HUES6 (cell line): ENCODE measurements around the gene SPAG16.

Experiments
- H3K27ac ChIP-seq: 2 replicates; pipeline ENCODE4 v1.7.0; 2013; ENCODE audit warnings: low read depth, mild to moderate bottlenecking, low read length, inconsistent platforms
- H3K27me3 ChIP-seq: 2 replicates; pipeline ENCODE4 v1.6.1; 2013; ENCODE audit warnings: low read length; ENCODE audit not compliant: control insufficient read depth, insufficient read depth
- H3K36me3 ChIP-seq: 2 replicates; pipeline ENCODE4 v1.6.1; 2013; ENCODE audit warnings: low read length; ENCODE audit not compliant: control insufficient read depth, insufficient read depth
- H3K4me1 ChIP-seq: 2 replicates; pipeline ENCODE4 v1.6.1; 2013; ENCODE audit warnings: low read length; ENCODE audit not compliant: control insufficient read depth, insufficient read depth
- H3K4me3 ChIP-seq: 2 replicates; pipeline ENCODE4 v1.5.1; 2013; ENCODE audit warnings: low read depth, low read length
- H3K9ac ChIP-seq: one replicate; pipeline ENCODE4 v1.6.1; 2013; ENCODE audit warnings: mild to moderate bottlenecking, low read length
- H3K9me3 ChIP-seq: 2 replicates; pipeline ENCODE4 v1.6.1; 2013; ENCODE audit warnings: low read depth, low read length; ENCODE audit not compliant: control insufficient read depth, insufficient read depth

Gene SPAG16

GRCh38 chr2:214242797-214243196, 958.5 kb downstream of the SPAG16 start:
- no peaks in the 10 kb centered on the region for H3K27me3 ChIP-seq
- no peaks in the 10 kb centered on the region for H3K9me3 ChIP-seq
- no peak overlapping the region for H3K4me3 ChIP-seq
- 0 out of 2 replicates have a peak, but pooled peaks cover 3% of the 10 kb centered on the region for H3K4me1 ChIP-seq
- no peaks in the 10 kb centered on the region for H3K36me3 ChIP-seq
- no peak overlapping the region for H3K9ac ChIP-seq
- H3K27ac ChIP-seq: no peak overlapping the region

- H3K36me3 ChIP-seq: no peaks in the 10 kb centered on the region
- H3K4me3 ChIP-seq: no peak overlapping the region
- H3K27me3 ChIP-seq: no peaks in the 10 kb centered on the region
- H3K9me3 ChIP-seq: no peaks in the 10 kb centered on the region
- H3K9ac ChIP-seq: no peak overlapping the region
- H3K4me1 ChIP-seq: 0 out of 2 replicates have a peak, but pooled peaks cover 3% of the 10 kb centered on the region
- H3K27ac ChIP-seq: no peak overlapping the region
Measured at GRCh38 chr2:214244847-214245246, 960.6 kb downstream of the SPAG16 start.

DNA sequence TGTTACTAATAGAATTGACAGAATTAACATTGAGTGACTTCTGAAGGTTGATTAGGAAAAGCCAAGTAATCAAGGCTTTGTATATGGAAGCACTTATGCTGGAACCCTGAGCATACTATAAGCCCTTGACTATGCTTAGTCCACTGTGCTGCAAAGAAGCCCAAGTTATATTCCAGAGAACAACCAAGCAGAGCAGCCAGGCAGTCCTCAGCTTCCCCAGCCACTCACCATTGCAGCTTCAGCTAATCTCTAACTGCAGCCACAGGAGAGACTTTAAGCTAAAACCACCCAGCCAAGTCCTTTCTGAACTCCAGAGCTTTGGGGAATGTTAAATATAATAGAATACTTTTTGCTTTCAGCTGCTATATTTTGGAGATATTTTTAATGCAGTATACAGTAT, 962.2 kb downstream of the SPAG16 start:
- Histone ChIP-seq H3K9ac (no peak overlapping the region), H3K27me3 (no peaks in the 10 kb centered on the region), H3K27ac (no peak overlapping the region), H3K36me3 (no peaks in the 10 kb centered on the region), H3K9me3 (no peaks in the 10 kb centered on the region), H3K4me3 (no peak overlapping the region), H3K4me1 (0 out of 2 replicates have a peak, but pooled peaks cover 3% of the 10 kb centered on the region)

GRCh38 chr2:214247531-214247930, 963.3 kb downstream of the SPAG16 start:
- H3K27ac ChIP-seq: no peak overlapping the region
- H3K27me3 ChIP-seq: no peaks in the 10 kb centered on the region
- H3K9ac ChIP-seq: no peak overlapping the region
- H3K4me1 ChIP-seq: 0 out of 2 replicates have a peak, but pooled peaks cover 3% of the 10 kb centered on the region
- H3K36me3 ChIP-seq: no peaks in the 10 kb centered on the region
- H3K4me3 ChIP-seq: no peak overlapping the region
- no peaks in the 10 kb centered on the region for H3K9me3 ChIP-seq

DNA sequence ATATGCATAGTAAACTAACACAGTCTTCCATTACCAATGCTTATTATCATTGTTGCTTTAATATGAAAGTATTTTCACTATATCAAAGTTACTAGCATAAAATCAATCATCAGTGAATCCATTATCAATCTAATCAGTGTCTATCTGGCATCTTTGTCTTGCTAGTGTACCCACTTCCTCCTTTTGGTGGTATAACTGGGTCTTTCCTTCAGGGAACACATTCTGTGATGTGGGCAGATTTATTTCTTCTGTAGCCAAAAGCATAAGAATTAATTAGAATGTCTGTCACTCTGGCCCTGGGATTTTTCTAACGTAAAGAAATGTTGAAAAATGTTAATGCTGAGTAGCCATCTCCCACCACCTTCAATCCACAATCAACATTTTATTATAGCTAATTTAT, 970.8 kb downstream of the SPAG16 start:
- H3K4me3 ChIP-seq: no peak overlapping the region
- H3K27ac ChIP-seq: no peak overlapping the region
- H3K9me3 ChIP-seq: no peaks in the 10 kb centered on the region
- no peak overlapping the region for H3K9ac ChIP-seq
- no peaks in the 10 kb centered on the region for H3K27me3 ChIP-seq
- H3K36me3 ChIP-seq: no peaks in the 10 kb centered on the region
- no peaks in the 10 kb centered on the region for H3K4me1 ChIP-seq

DNA sequence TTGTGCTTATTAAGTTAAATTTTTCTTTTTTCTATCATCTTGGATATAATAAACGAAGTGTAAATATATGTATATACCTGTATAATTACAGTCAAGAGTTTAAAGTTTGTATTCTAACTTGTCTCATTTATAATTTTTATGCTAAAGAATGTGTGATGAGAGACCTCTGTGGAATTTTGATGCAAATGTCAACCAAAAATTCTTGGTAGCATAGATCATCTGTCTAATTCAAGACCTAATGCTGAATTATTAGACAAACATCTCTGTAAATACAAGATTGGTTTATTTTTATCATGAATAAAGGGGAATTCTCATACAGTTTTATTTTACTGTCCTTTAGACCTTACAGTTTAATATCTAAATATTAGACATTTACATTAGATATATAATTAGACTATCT, 977.4 kb downstream of the SPAG16 start:
- no peaks in the 10 kb centered on the region for H3K9me3 ChIP-seq
- H3K27ac ChIP-seq: no peak overlapping the region
- no peaks in the 10 kb centered on the region for H3K4me1 ChIP-seq
- no peak overlapping the region for H3K4me3 ChIP-seq
- no peak overlapping the region for H3K9ac ChIP-seq
- H3K27me3 ChIP-seq: no peaks in the 10 kb centered on the region
- H3K36me3 ChIP-seq: no peaks in the 10 kb centered on the region

- no peak overlapping the region for H3K9ac ChIP-seq
- H3K27ac ChIP-seq: no peak overlapping the region
- no peaks in the 10 kb centered on the region for H3K9me3 ChIP-seq
- no peaks in the 10 kb centered on the region for H3K4me1 ChIP-seq
- H3K4me3 ChIP-seq: no peak overlapping the region
- H3K27me3 ChIP-seq: no peaks in the 10 kb centered on the region
- H3K36me3 ChIP-seq: no peaks in the 10 kb centered on the region
Measured at GRCh38 chr2:214264171-214264570, 979.9 kb downstream of the SPAG16 start.

GRCh38 chr2:214265991-214266489, 981.8 kb downstream of the SPAG16 start:
- Histone ChIP-seq H3K27me3 (no peaks in the 10 kb centered on the region), H3K36me3 (no peaks in the 10 kb centered on the region), H3K27ac (no peak overlapping the region), H3K9ac (no peak overlapping the region), H3K4me1 (no peaks in the 10 kb centered on the region), H3K4me3 (no peak overlapping the region), H3K9me3 (no peaks in the 10 kb centered on the region)

GRCh38 chr2:214277880-214278279, 993.6 kb downstream of the SPAG16 start:
- Histone ChIP-seq H3K4me3 (no peak overlapping the region), H3K36me3 (no peaks in the 10 kb centered on the region)

DNA sequence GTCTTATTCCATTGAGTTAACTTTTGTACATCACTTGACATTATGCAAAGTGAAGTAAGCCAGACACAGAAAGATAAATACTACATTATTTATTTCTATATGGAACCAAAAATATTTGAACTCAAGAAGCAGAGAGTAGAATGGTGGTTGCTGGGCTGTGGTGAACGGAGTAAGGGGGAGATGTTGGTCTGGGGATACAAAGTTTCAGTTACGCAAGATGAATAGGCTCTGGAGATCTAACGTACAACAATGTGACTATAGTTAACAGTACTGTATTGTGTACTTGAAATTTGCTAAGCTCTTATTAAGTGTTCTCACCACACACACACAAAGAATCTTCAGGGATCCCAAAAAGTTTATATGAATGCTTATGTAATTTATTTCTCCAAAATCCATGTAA, 1001.7 kb downstream of the SPAG16 start:
- no peak overlapping the region for H3K9ac ChIP-seq
- no peaks in the 10 kb centered on the region for H3K27me3 ChIP-seq
- no peaks in the 10 kb centered on the region for H3K36me3 ChIP-seq
- no peaks in the 10 kb centered on the region for H3K9me3 ChIP-seq
- no peak overlapping the region for H3K4me3 ChIP-seq
- no peak overlapping the region for H3K27ac ChIP-seq
- no peaks in the 10 kb centered on the region for H3K4me1 ChIP-seq

More at GRCh38 chr2:214277880-214278279, 993.6 kb downstream of the SPAG16 start:
- Histone ChIP-seq H3K4me1 (no peaks in the 10 kb centered on the region), H3K27ac (no peak overlapping the region), H3K27me3 (no peaks in the 10 kb centered on the region), H3K9ac (no peak overlapping the region), H3K9me3 (peaks cover 4% of the 10 kb centered on the region)

DNA sequence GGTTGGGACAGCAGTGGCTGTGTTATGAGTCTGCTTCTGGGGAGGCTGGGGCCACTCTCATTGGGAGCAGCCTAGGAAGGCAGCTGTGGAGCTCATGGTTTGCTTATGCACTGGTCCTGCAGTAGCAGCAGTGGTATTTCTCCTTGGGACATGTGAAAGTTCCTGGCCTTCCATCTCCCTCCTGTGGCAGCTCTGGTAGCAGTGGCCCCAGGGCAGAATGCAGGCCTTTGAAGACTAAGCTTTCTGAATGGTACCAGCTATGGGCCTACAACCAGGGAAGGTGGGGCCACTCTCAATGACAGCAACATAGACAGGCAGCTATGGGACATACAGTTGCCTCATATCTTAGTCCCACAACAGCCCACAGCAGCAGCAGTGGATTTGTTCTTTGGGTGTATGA, 1009.3 kb downstream of the SPAG16 start:
- H3K9me3 ChIP-seq: no peaks in the 10 kb centered on the region
- no peaks in the 10 kb centered on the region for H3K27me3 ChIP-seq
- no peak overlapping the region for H3K4me3 ChIP-seq
- H3K4me1 ChIP-seq: no peaks in the 10 kb centered on the region
- H3K36me3 ChIP-seq: no peaks in the 10 kb centered on the region
- H3K9ac ChIP-seq: no peak overlapping the region
- no peak overlapping the region for H3K27ac ChIP-seq

- Histone ChIP-seq H3K4me1 (no peaks in the 10 kb centered on the region), H3K9me3 (no peaks in the 10 kb centered on the region), H3K36me3 (no peaks in the 10 kb centered on the region), H3K27me3 (no peaks in the 10 kb centered on the region), H3K4me3 (no peak overlapping the region), H3K27ac (no peak overlapping the region), H3K9ac (no peak overlapping the region)
Measured at GRCh38 chr2:214294426-214294825, 1010.2 kb downstream of the SPAG16 start.
